HEK293T (cell line): Measurements from ENCODE around the gene LCP1.

Experiments
- BHLHE40 ChIP-seq: fragments of 450-650 bp; IDR thresholded peaks from 2 replicates; pipeline ENCODE4 v1.6.1; 2016; ENCODE audit warnings: mild to moderate bottlenecking, moderate library complexity, borderline replicate concordance
- ELF4 ChIP-seq: fragments of 450-650 bp; IDR thresholded peaks from 2 replicates; pipeline ENCODE4 v1.6.1; 2017; ENCODE audit warnings: antibody characterized with exemption
- FOXA1 ChIP-seq: fragments of 450-650 bp; IDR thresholded peaks from 2 replicates; pipeline ENCODE4 v1.6.1; 2016; ENCODE audit warnings: mild to moderate bottlenecking
- FOXK2 ChIP-seq: fragments of 450-650 bp; IDR thresholded peaks from 2 replicates; pipeline ENCODE4 v1.6.1; 2016; ENCODE audit warnings: mild to moderate bottlenecking
- FOXM1 ChIP-seq: fragments of 450-650 bp; IDR thresholded peaks from 2 replicates; pipeline ENCODE4 v1.6.1; 2017; ENCODE audit warnings: mild to moderate bottlenecking, borderline replicate concordance
- HDGF ChIP-seq: fragments of 450-650 bp; IDR thresholded peaks from 2 replicates; pipeline ENCODE4 v1.6.1; 2017; ENCODE audit warnings: antibody characterized with exemption, borderline replicate concordance
- L3MBTL2 ChIP-seq: fragments of 450-650 bp; conservative IDR thresholded peaks from 2 replicates; pipeline ENCODE4 v1.6.1; 2016; ENCODE audit warnings: mild to moderate bottlenecking
- LEF1 ChIP-seq: fragments of 450-650 bp; IDR thresholded peaks from 2 replicates; pipeline ENCODE4 v1.6.1; 2017; ENCODE audit warnings: mild to moderate bottlenecking, borderline replicate concordance
- NFRKB ChIP-seq: fragments of 450-650 bp; IDR thresholded peaks from 2 replicates; pipeline ENCODE4 v1.6.1; 2016; ENCODE audit warnings: mild to moderate bottlenecking, moderate library complexity
- SP1 ChIP-seq: fragments of 450-650 bp; IDR thresholded peaks from 2 replicates; pipeline ENCODE4 v1.6.1; 2017
- SUZ12 ChIP-seq: fragments of 450-650 bp; IDR thresholded peaks from 2 replicates; pipeline ENCODE4 v1.6.1; 2016; ENCODE audit warnings: mild to moderate bottlenecking
- TARDBP ChIP-seq: fragments of 450-650 bp; IDR thresholded peaks from 2 replicates; pipeline ENCODE4 v1.6.1; 2016
- ZNF384 ChIP-seq: fragments of 450-650 bp; IDR thresholded peaks from 2 replicates; pipeline ENCODE4 v1.6.1; 2016
- TF ChIP-seq, protein P1 (sequence below): fragments of 450-650 bp; IDR thresholded peaks from 2 replicates; pipeline ENCODE4 v1.6.1; 2016

DNA sequence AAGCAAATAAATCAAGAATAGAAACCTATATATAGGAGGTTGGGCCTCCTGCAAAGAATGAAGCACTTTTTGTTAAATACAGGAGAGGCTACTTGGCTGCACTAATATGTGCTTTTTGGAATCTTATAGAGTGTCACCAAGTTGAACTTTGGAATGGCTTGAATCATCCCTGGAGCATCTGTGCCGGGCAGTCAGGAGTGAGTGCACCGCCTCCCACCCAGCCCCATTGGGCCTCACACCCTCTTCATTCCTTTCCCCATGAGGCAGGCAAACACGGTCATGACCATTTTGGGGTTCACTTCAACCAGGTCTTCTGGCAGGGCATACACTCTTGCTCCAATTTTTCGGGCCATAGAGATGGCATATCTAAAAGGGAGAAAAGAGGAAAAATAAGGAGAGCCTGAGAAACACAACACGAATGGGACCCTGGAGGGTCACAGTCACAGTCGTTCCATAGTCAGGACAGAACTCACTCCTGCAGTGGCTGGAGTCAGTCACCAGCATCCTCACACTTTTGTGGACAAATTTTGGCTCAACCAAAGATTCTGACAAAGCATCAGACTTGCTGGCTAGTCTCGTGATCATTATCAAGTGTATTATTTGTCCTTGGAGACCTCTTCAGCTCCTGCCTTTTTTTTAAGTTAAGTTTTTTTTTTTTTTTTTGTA, 54.5 kb downstream of the LCP1 start:
- TF ChIP-seq ZNF384 = no peak
- TF ChIP-seq HDGF = no peak
- TF ChIP-seq FOXK2 = no peak
- TF ChIP-seq SP1 = no peak
- TF ChIP-seq ELF4 = no peak
- TF ChIP-seq SUZ12 = no peak
- TF ChIP-seq BHLHE40 = no peak
- TF ChIP-seq, protein P1, sequence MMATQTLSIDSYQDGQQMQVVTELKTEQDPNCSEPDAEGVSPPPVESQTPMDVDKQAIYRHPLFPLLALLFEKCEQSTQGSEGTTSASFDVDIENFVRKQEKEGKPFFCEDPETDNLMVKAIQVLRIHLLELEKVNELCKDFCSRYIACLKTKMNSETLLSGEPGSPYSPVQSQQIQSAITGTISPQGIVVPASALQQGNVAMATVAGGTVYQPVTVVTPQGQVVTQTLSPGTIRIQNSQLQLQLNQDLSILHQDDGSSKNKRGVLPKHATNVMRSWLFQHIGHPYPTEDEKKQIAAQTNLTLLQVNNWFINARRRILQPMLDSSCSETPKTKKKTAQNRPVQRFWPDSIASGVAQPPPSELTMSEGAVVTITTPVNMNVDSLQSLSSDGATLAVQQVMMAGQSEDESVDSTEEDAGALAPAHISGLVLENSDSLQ = no peak
- TF ChIP-seq TARDBP = no peak
- TF ChIP-seq FOXM1 = no peak
- TF ChIP-seq NFRKB = no peak
- TF ChIP-seq LEF1 = no peak
- no peak for TF ChIP-seq FOXA1
- no peak for TF ChIP-seq L3MBTL2
